Neural cell (in vitro differentiated cells): ENCODE measurements around the gene NDUFA11.

Experiments
- EZH2 ChIP-seq: fragments of 200-600, 300-800 bp; shearing (Covaris generic), sonication (generic); IDR thresholded peaks from 2 replicates; pipeline ENCODE4 v1.6.1; 2014; ENCODE audit warnings: antibody characterized with exemption, low read length, borderline replicate concordance, mild to moderate bottlenecking; ENCODE audit not compliant: insufficient read depth, poor library complexity, severe bottlenecking
- POLR2AphosphoS5 ChIP-seq: IDR thresholded peaks from 2 replicates; pipeline ENCODE4 v1.6.1; 2012
- SMC3 ChIP-seq: fragments of 450-650 bp; conservative IDR thresholded peaks from 2 replicates; pipeline ENCODE4 v1.6.1; 2014; ENCODE audit warnings: antibody characterized with exemption, mild to moderate bottlenecking, moderate library complexity; ENCODE audit not compliant: poor library complexity
- TF ChIP-seq, protein P1 (sequence below): fragments of 450-650 bp; IDR thresholded peaks from 2 replicates; pipeline ENCODE4 v1.5.1; 2014; ENCODE audit warnings: antibody characterized with exemption, mild to moderate bottlenecking, moderate library complexity; ENCODE audit not compliant: poor library complexity, severe bottlenecking

DNA sequence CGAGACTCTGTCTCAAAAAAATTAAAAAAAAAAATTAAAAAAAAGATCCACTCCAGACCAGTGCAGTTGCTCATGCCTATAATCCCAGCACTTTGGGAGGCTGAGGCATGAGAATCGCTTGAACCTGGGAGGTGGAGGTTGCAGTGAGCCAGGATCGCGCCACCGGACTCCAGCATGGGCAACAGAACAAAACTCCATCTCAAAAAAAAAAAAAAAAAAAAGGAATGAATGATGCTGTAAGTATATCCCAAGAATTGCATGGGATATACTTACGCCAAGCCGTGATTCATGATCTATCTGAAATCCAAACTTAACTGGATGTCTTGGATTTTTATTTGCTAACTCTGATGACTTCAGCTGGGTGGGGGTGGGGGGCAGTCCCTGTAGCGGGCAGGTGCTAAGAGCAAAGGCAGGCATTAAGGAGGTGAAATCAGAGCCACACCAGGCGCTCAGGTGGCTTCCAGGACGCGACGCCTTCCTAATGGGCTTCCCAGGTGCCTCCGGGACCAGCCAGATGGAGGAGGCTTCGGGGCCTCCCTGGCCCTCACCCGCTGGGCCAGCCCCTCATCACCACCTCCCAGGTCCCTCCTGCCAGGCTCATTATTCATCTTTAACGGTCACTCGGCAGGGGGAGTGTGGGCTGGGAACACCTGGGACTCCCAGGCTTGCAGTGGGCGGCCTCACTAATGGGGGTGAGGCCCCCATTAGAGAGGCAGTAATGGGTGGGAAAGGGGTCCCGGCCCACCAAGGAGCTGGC is 21.9 kb downstream of the NDUFA11 start:
- TF ChIP-seq, protein P1, sequence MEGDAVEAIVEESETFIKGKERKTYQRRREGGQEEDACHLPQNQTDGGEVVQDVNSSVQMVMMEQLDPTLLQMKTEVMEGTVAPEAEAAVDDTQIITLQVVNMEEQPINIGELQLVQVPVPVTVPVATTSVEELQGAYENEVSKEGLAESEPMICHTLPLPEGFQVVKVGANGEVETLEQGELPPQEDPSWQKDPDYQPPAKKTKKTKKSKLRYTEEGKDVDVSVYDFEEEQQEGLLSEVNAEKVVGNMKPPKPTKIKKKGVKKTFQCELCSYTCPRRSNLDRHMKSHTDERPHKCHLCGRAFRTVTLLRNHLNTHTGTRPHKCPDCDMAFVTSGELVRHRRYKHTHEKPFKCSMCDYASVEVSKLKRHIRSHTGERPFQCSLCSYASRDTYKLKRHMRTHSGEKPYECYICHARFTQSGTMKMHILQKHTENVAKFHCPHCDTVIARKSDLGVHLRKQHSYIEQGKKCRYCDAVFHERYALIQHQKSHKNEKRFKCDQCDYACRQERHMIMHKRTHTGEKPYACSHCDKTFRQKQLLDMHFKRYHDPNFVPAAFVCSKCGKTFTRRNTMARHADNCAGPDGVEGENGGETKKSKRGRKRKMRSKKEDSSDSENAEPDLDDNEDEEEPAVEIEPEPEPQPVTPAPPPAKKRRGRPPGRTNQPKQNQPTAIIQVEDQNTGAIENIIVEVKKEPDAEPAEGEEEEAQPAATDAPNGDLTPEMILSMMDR, result no peak
- TF ChIP-seq POLR2AphosphoS5 (no peak), SMC3 (no peak), EZH2 (no peak)
